ENCODE measurements around the gene C15orf62.

C15orf62 gene

GRCh38 chr15:40769274-40770146, at the start of gene C15orf62:
C15orf62 (plus strand) TSS chr15:40769980; CDS start chr15:40770496, 516 bp downstream.
- peak in 37 of 56 donors; percentile 16 to 82 (median 55) for DNase-seq

GRCh38 chr15:40721701-40722100, 48.1 kb upstream of the C15orf62 start:
- DNase-seq = no peak

- no peak for DNase-seq
Observed at GRCh38 chr15:40722354-40722753, 47.4 kb upstream of the C15orf62 start.

GRCh38 chr15:40722934-40723333, 46.8 kb upstream of the C15orf62 start:
- DNase-seq = no peak

- DNase-seq = no peak
Observed at GRCh38 chr15:40723919-40724318, 45.9 kb upstream of the C15orf62 start.

GRCh38 chr15:40731034-40731433, 38.7 kb upstream of the C15orf62 start:
- no peak for DNase-seq

GRCh38 chr15:40736575-40736974, 33.2 kb upstream of the C15orf62 start:
- DNase-seq = no peak

GRCh38 chr15:40737048-40737447, 32.7 kb upstream of the C15orf62 start:
- no peak for DNase-seq

GRCh38 chr15:40739047-40739446, 30.7 kb upstream of the C15orf62 start:
- DNase-seq = no peak

- DNase-seq = no peak
Observed at GRCh38 chr15:40739854-40740253, 29.9 kb upstream of the C15orf62 start.

GRCh38 chr15:40743485-40743901, 26.3 kb upstream of the C15orf62 start:
- no peak for DNase-seq

GRCh38 chr15:40743921-40744814, 25.6 kb upstream of the C15orf62 start:
- DNase-seq = no peak

GRCh38 chr15:40744815-40745152, 25.0 kb upstream of the C15orf62 start:
- no peak for DNase-seq

GRCh38 chr15:40746916-40747418, 22.8 kb upstream of the C15orf62 start:
- no peak for DNase-seq

GRCh38 chr15:40747685-40748631, 21.8 kb upstream of the C15orf62 start:
- no peak for DNase-seq

- no peak for DNase-seq
Observed at GRCh38 chr15:40749151-40749630, 20.6 kb upstream of the C15orf62 start.

- no peak for DNase-seq
Observed at GRCh38 chr15:40750885-40751284, 18.9 kb upstream of the C15orf62 start.

- no peak for DNase-seq
Observed at GRCh38 chr15:40751745-40752144, 18.0 kb upstream of the C15orf62 start.

- peak in 2 of 56 donors; percentile 17 to 23 for DNase-seq
Observed at GRCh38 chr15:40754574-40754882, 15.3 kb upstream of the C15orf62 start.

- DNase-seq = peak; percentile 28 to 95 (median 84)
Observed at GRCh38 chr15:40754883-40755811, 14.6 kb upstream of the C15orf62 start, which contains the start of gene RMDN3. RMDN3 (minus strand) TSS chr15:40755254; CDS start chr15:40754783, 471 bp downstream.

Measured in nucleus accumbens (tissue), 56 donors.